IMR-90 (cell line): ENCODE data around the gene KDM5B. TPM values are rescaled to one million over a fixed set of nuclear protein-coding genes. Genes with fewer than 3 reads are reported as not detected.

ENCODE experiments used
- ATAC-seq: fragments of 200-7000 bp; cut with Tn5 transposase; 2 replicates; pipeline ENCODE4 v1.9.1; 2020; ENCODE audit warnings: low read depth, mild to moderate bottlenecking, moderate library complexity
- Bru-seq: library from RNA; stranded (reverse); fragments of 400-500 nt; gene quantifications from one replicate; lab custom pipeline; 2021; lab: Mats Ljungman, UMichigan
- BruChase-seq, 2 experiments: library from RNA; stranded (reverse); fragments of 400-500 nt; gene quantifications; one replicate each; lab custom pipeline; 2021; lab: Mats Ljungman, UMichigan
- BruUV-seq: library from RNA; stranded (reverse); fragments of 400-500 nt; replicated peaks from 2 replicates; lab custom pipeline; 2021; lab: Mats Ljungman, UMichigan
- CTCF ChIA-PET: fragments of 300-600 bp; formaldehyde crosslinking; extraction: SDS; loops from one replicate; lab custom pipeline; 2021; ENCODE audit warnings: antibody characterized with exemption; lab: Yijun Ruan, JAX
- POLR2A ChIA-PET: fragments of 300-600 bp; sonication (Branson Sonifier 250); formaldehyde crosslinking; loops from one replicate; lab custom pipeline; 2022; ENCODE audit warnings: antibody characterized with exemption; ENCODE audit not compliant: unreplicated experiment; lab: Charles Lee
- DNase-seq: peaks from one replicate; pipeline ENCODE4 v3.0.0; 2013
- H2AFZ ChIP-seq: replicated peaks from 2 replicates; pipeline ENCODE3; 2013; ENCODE audit warnings: low read length, mild to moderate bottlenecking; ENCODE audit not compliant: poor library complexity
- H2AK5ac ChIP-seq: 2 replicates; pipeline ENCODE4 v1.6.1; 2013; ENCODE audit warnings: low read depth, low read length, inconsistent platforms
- H2AK9ac ChIP-seq: replicated peaks from 2 replicates; pipeline ENCODE3; 2013; ENCODE audit warnings: mild to moderate bottlenecking, low read depth, low read length, moderate library complexity; ENCODE audit not compliant: poor library complexity
- H2BK120ac ChIP-seq: 2 replicates; pipeline ENCODE4 v1.6.1; 2013; ENCODE audit warnings: low read depth, low read length, inconsistent platforms
- H2BK15ac ChIP-seq: 3 replicates; pipeline ENCODE4 v1.6.1; 2013; ENCODE audit warnings: low read depth, low read length, inconsistent platforms
- H2BK20ac ChIP-seq: 2 replicates; pipeline ENCODE4 v1.6.1; 2013; ENCODE audit warnings: low read depth, mild to moderate bottlenecking, inconsistent platforms, low read length, moderate library complexity
- H2BK5ac ChIP-seq: 2 replicates; pipeline ENCODE4 v1.6.1; 2013; ENCODE audit warnings: mild to moderate bottlenecking, low read depth, low read length, inconsistent platforms; ENCODE audit not compliant: poor library complexity, severe bottlenecking
- H3K14ac ChIP-seq: replicated peaks from 2 replicates; pipeline ENCODE4 v1.6.1; 2013; ENCODE audit warnings: low read depth, low read length, inconsistent platforms
- H3K18ac ChIP-seq: 2 replicates; pipeline ENCODE4 v1.6.1; 2013; ENCODE audit warnings: low read depth, low read length, control low read depth
- H3K23ac ChIP-seq: 2 replicates; pipeline ENCODE4 v1.6.1; 2013; ENCODE audit warnings: low read depth, low read length, inconsistent platforms
- H3K27ac ChIP-seq: 2 replicates; pipeline ENCODE4 v1.5.1; 2013; ENCODE audit warnings: mild to moderate bottlenecking, control low read depth, low read length; ENCODE audit not compliant: insufficient read depth
- H3K27me3 ChIP-seq: 2 replicates; pipeline ENCODE4 v1.6.1; 2013; ENCODE audit warnings: low read length; ENCODE audit not compliant: control insufficient read depth, insufficient read depth
- H3K36me3 ChIP-seq: 2 replicates; pipeline ENCODE4 v1.6.1; 2013; ENCODE audit warnings: low read length, mixed read lengths; ENCODE audit not compliant: control insufficient read depth, insufficient read depth
- H3K4ac ChIP-seq: 2 replicates; pipeline ENCODE4 v1.6.1; 2013; ENCODE audit warnings: low read depth, low read length, inconsistent platforms
- H3K4me1 ChIP-seq: 2 replicates; pipeline ENCODE4 v1.6.1; 2013; ENCODE audit warnings: low read length, mixed read lengths; ENCODE audit not compliant: control insufficient read depth, insufficient read depth
- H3K4me2 ChIP-seq: 2 replicates; pipeline ENCODE4 v1.6.1; 2013; ENCODE audit warnings: low read depth, mild to moderate bottlenecking, control low read depth, low read length, moderate library complexity
- H3K4me3 ChIP-seq: 2 replicates; pipeline ENCODE4 v1.5.1; 2013; ENCODE audit warnings: low read depth, mild to moderate bottlenecking, control low read depth, low read length, moderate library complexity; ENCODE audit not compliant: insufficient read depth
- H3K56ac ChIP-seq: 2 replicates; pipeline ENCODE4 v1.6.1; 2013; ENCODE audit warnings: low read length, inconsistent platforms; ENCODE audit not compliant: insufficient read depth; ENCODE audit errors: extremely low read depth
- H3K79me1 ChIP-seq, 2 experiments: 2 replicates each; pipeline ENCODE4 v1.6.1; 2013; ENCODE audit warnings: low read length in 2 of 2, inconsistent platforms in 1 of 2, low read depth in 1 of 2
- H3K9ac ChIP-seq: 2 replicates; pipeline ENCODE4 v1.6.1; 2013; ENCODE audit warnings: low read depth, low read length, control low read depth
- H3K9me1 ChIP-seq: 2 replicates; pipeline ENCODE4 v1.6.1; 2013; ENCODE audit warnings: low read length, inconsistent platforms; ENCODE audit not compliant: insufficient read depth
- H3K9me3 ChIP-seq: 2 replicates; pipeline ENCODE4 v1.6.1; 2013; ENCODE audit warnings: low read length; ENCODE audit not compliant: control insufficient read depth, insufficient read depth
- H4K20me1 ChIP-seq: 2 replicates; pipeline ENCODE4 v1.6.1; 2013; ENCODE audit warnings: low read length, inconsistent platforms; ENCODE audit not compliant: insufficient read depth
- H4K5ac ChIP-seq: 2 replicates; pipeline ENCODE4 v1.6.1; 2013; ENCODE audit warnings: mild to moderate bottlenecking, low read depth, low read length, control low read depth
- H4K8ac ChIP-seq, 2 experiments: 2 replicates each; pipeline ENCODE4 v1.6.1; 2013; ENCODE audit warnings: low read depth in 2 of 2, low read length in 2 of 2, control low read depth in 1 of 2, inconsistent platforms in 1 of 2
- H4K91ac ChIP-seq: 2 replicates; pipeline ENCODE4 v1.6.1; 2013; ENCODE audit warnings: low read depth, low read length, inconsistent platforms; ENCODE audit not compliant: insufficient read depth
- BHLHE40 ChIP-seq: fragments of 150-350 bp; IDR thresholded peaks from 2 replicates; pipeline ENCODE4 v1.6.1; 2016; ENCODE audit warnings: mild to moderate bottlenecking, low read depth, low read length
- MAZ ChIP-seq: IDR thresholded peaks from 2 replicates; pipeline ENCODE4 v1.6.1; 2012; ENCODE audit warnings: low read depth, mild to moderate bottlenecking, low read length, improper control_type of control experiment, moderate library complexity, borderline replicate concordance
- MXI1 ChIP-seq: IDR thresholded peaks from 2 replicates; pipeline ENCODE4 v1.6.1; 2012; ENCODE audit warnings: low read depth, mild to moderate bottlenecking, low read length, moderate library complexity, borderline replicate concordance
- POLR2A ChIP-seq: IDR thresholded peaks from 2 replicates; pipeline ENCODE4 v1.6.1; 2012; ENCODE audit warnings: mild to moderate bottlenecking, low read depth, low read length
- RAD21 ChIP-seq: IDR thresholded peaks from 2 replicates; pipeline ENCODE4 v1.6.1; 2012; ENCODE audit warnings: low read length, improper control_type of control experiment
- SMC3 ChIP-seq: fragments of 150-350 bp; IDR thresholded peaks from 2 replicates; pipeline ENCODE4 v1.6.1; 2016; ENCODE audit warnings: low read depth, mild to moderate bottlenecking, antibody characterized with exemption, low read length, moderate library complexity
- WGBS, 2 experiments: methylation state at CpG; one replicate each; pipeline versions ENCODE4 v1.1.5 to v1.1.7; 2013; ENCODE audit warnings: missing lambda C conversion rate in 2 of 2; ENCODE audit not compliant: insufficient read length in 1 of 2; ENCODE audit errors: extremely low coverage in 2 of 2; 5-methylcytosine and 5-hydroxymethylcytosine counted together
- dilution Hi-C: fragments of 300-500 bp; cut with HindIII; formaldehyde crosslinking; loops from one replicate; pipeline ENCODE4 v1.14.3; 2018; ENCODE audit warnings: low sequenced_read_pairs; ENCODE audit not compliant: unreplicated experiment
- in situ Hi-C: fragments of 300-500 bp; cut with MboI; formaldehyde crosslinking; loops from 3 replicates; pipeline ENCODE4 v1.14.3; 2019; ENCODE audit warnings: low sequenced_read_pairs, inconsistent platforms, mixed read lengths
- intact Hi-C: fragments of 100-400 bp; cut with micrococcal nuclease; formaldehyde crosslinking; loops from 2 replicates; pipeline ENCODE4 v1.10.0; 2022
- long read RNA-seq: library from polyadenylated mRNA; unstranded; transcript quantifications from one replicate; pipeline ENCODE4 v2.0.0, GENCODE V29; 2021; ENCODE audit not compliant: unreplicated experiment
- polyA plus RNA-seq, 3 experiments: library from polyadenylated mRNA; depleted of rRNA; stranded (reverse); fragments of >200 nt; gene quantifications; 2 replicates each; pipeline ENCODE4 v1.2.3, GENCODE V29; 2012; ENCODE audit warnings: low replicate concordance in 1 of 3
- total RNA-seq: library from RNA; depleted of rRNA; stranded (reverse); fragments of >200 nt; gene quantifications from 2 replicates; pipeline ENCODE4 v1.2.3, GENCODE V29; 2012; rRNA removed
- TF ChIP-seq, protein P1 (sequence below): fragments of 150-350 bp; IDR thresholded peaks from 2 replicates; pipeline ENCODE4 v1.6.1; 2017; ENCODE audit warnings: mild to moderate bottlenecking, antibody characterized with exemption, low read length, low read depth
- TF ChIP-seq, protein P2 (sequence below): fragments of 150-350 bp; IDR thresholded peaks from 2 replicates; pipeline ENCODE4 v1.6.1; 2016; ENCODE audit warnings: low read depth, mild to moderate bottlenecking, low read length, moderate library complexity, borderline replicate concordance

Gene KDM5B
- 82.1 and 86.4 TPM in 2 replicates for total RNA-seq
- 28.2 and 28.8 TPM in 2 replicates for polyA plus RNA-seq (2012; rRNA removed)
- 10.9 and 17.4 TPM in 2 replicates for polyA plus RNA-seq (2012; cell fraction: cytosol; rRNA removed)
- polyA plus RNA-seq (2012; cell fraction: nucleus; rRNA removed; ENCODE audit: low replicate concordance): 25.4 and 114 TPM in 2 replicates
- Bru-seq, nascent RNA: percentile 95 among the genes with signal in this experiment
- BruChase-seq, experiment 1, labeled RNA remaining after a 6-hour chase: percentile 94 among the genes with signal in this experiment
- percentile 96 among the genes with signal in this experiment for BruChase-seq, experiment 2, labeled RNA remaining after a 2-hour chase
- long read RNA-seq, full-length matches to known transcripts: 8 of 36 reads
- long read RNA-seq, partial matches to known transcripts: 27 of 36 reads
- long read RNA-seq, other reads (novel, unspliced or antisense): 1 of 36 reads

GRCh38 chr1:202807926-202808757, at the start of gene KDM5B:
TSS of gene KDM5B (minus strand) at chr1:202808421. CDS start at chr1:202808305, 116 bp downstream.
- Histone ChIP-seq H4K91ac (peak within 1 kb of the TSS; percentile 40; the same call in 1 of the 2 replicates), H3K4me1 (peaks cover 9% of the 10 kb centered on the region), H3K18ac (peak within 1 kb of the TSS; percentile 66), H3K27ac (peak within 1 kb of the TSS; percentile 86), H3K9ac (peak within 1 kb of the TSS; percentile 74), H2BK20ac (no peak within 1 kb of the TSS), H3K14ac (peak within 1 kb of the TSS; percentile 84), H2BK120ac (peak within 1 kb of the TSS; percentile 26; the same call in 1 of the 2 replicates), H2AK5ac (peak within 1 kb of the TSS; percentile 48), H3K4me2 (peak within 1 kb of the TSS; percentile 95), H2BK15ac (no peak within 1 kb of the TSS), H3K4ac (peak within 1 kb of the TSS; percentile 82), H4K8ac (peak within 1 kb of the TSS in 1 of 2 experiments; percentile 69; a peak in 2 of 4 replicates), H2BK5ac (peak within 1 kb of the TSS; percentile 94), H3K56ac (peak within 1 kb of the TSS; percentile 48; the same call in 1 of the 2 replicates), H3K9me1 (peaks cover 11% of the 10 kb centered on the region), H4K5ac (peak within 1 kb of the TSS; percentile 90), H4K20me1 (peaks cover 38% of the 10 kb centered on the region), H3K36me3 (no peaks in the 10 kb centered on the region), H3K4me3 (peak within 1 kb of the TSS; percentile 100), H3K23ac (peak within 1 kb of the TSS; percentile 69; the same call in 1 of the 2 replicates), H3K79me1 (peaks cover 4 to 52% of the 10 kb centered on the region in 2 experiments; a peak in 3 of 4 replicates), H2AFZ (peak within 1 kb of the TSS; percentile 93), H3K9me3 (no peaks in the 10 kb centered on the region), H2AK9ac (peak within 1 kb of the TSS; percentile 96), H3K27me3 (no peaks in the 10 kb centered on the region)
- in situ Hi-C loops (no loop called here), dilution Hi-C loops (no loop called here), intact Hi-C loops (loop anchor here (1.0 to 5.0 kb wide), 2 partner anchors 41 to 80 kb away; no protein-coding TSS in a partner anchor)
- TF ChIP-seq BHLHE40 (0 out of 2 replicates have a peak, but pooled peaks have one; percentile 7), RAD21 (no peak), MXI1 (peak; percentile 8; the same call in 1 of the 2 replicates), SMC3 (no peak), POLR2A (peak; percentile 94), MAZ (peak; percentile 79)
- TF ChIP-seq, protein P1, sequence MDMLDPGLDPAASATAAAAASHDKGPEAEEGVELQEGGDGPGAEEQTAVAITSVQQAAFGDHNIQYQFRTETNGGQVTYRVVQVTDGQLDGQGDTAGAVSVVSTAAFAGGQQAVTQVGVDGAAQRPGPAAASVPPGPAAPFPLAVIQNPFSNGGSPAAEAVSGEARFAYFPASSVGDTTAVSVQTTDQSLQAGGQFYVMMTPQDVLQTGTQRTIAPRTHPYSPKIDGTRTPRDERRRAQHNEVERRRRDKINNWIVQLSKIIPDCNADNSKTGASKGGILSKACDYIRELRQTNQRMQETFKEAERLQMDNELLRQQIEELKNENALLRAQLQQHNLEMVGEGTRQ: no peak
- TF ChIP-seq, protein P2, sequence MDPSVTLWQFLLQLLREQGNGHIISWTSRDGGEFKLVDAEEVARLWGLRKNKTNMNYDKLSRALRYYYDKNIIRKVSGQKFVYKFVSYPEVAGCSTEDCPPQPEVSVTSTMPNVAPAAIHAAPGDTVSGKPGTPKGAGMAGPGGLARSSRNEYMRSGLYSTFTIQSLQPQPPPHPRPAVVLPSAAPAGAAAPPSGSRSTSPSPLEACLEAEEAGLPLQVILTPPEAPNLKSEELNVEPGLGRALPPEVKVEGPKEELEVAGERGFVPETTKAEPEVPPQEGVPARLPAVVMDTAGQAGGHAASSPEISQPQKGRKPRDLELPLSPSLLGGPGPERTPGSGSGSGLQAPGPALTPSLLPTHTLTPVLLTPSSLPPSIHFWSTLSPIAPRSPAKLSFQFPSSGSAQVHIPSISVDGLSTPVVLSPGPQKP: no peak
- 0% methylated on average over 26 of the region's 84 CpGs; no CpG with 5 or more reads in 1 of the 2 experiments for WGBS, 2 experiments
- ChIA-PET CTCF (no interaction called here), POLR2A (interaction anchor here (0.6 kb wide), 2 partner anchors 302 to 607 kb away, joined by 3 read pairs; no protein-coding TSS in a partner anchor)
- ATAC-seq (peak; percentile 26), DNase-seq (peak; percentile 78)
- BruUV-seq: no TSS peak
